Pons (tissue), 1 donor: ENCODE data around the gene IL27RA.

Experiments used
- DNase-seq: peaks from one replicate; pipeline ENCODE4 v3.0.0-alpha.2; 2016; ENCODE audit warnings: low spot score

Gene IL27RA

GRCh38 chr19:14059652-14060155 is 28.1 kb downstream of the IL27RA start:
- DNase-seq, result no peak

- DNase-seq, result no peak
These were observed 29.7 kb downstream of the IL27RA start for GRCh38 chr19:14061081-14061749.

- no peak for DNase-seq
These were observed 30.4 kb downstream of the IL27RA start, which contains the start of gene PALM3 for GRCh38 chr19:14061751-14062557. Gene PALM3, minus strand, starts transcription at chr19:14062076. Its CDS starts 96 bp downstream, at chr19:14061980.

- DNase-seq, result no peak
These were observed 30.9 kb downstream of the IL27RA start for GRCh38 chr19:14062558-14062855.

GRCh38 chr19:14063105-14063504 is 31.5 kb downstream of the IL27RA start:
- no peak for DNase-seq

- no peak for DNase-seq
These were observed 34.6 kb downstream of the IL27RA start for GRCh38 chr19:14066134-14066533.

- no peak for DNase-seq
These were observed 38.9 kb downstream of the IL27RA start for GRCh38 chr19:14070268-14071050.

GRCh38 chr19:14072535-14073260 is 41.1 kb downstream of the IL27RA start, which contains the start of gene MISP3:
Gene MISP3, plus strand, starts transcription at chr19:14072786. Its CDS starts 524 bp downstream, at chr19:14073310.
- DNase-seq, result no peak

- peak; percentile 36 for DNase-seq
These were observed 41.8 kb downstream of the IL27RA start for GRCh38 chr19:14073261-14073924.

- peak; percentile 41 for DNase-seq
These were observed 42.6 kb downstream of the IL27RA start for GRCh38 chr19:14073925-14074838.

GRCh38 chr19:14078411-14078810 is 46.8 kb downstream of the IL27RA start:
- DNase-seq, result peak; percentile 52

- peak; percentile 100 for DNase-seq
These were observed 49.6 kb downstream of the IL27RA start for GRCh38 chr19:14080887-14081796.

GRCh38 chr19:14081797-14082674 is 50.5 kb downstream of the IL27RA start:
- DNase-seq, result no peak

GRCh38 chr19:14082675-14082960 is 51.1 kb downstream of the IL27RA start:
- no peak for DNase-seq

GRCh38 chr19:14085309-14085995 is 53.9 kb downstream of the IL27RA start, which contains the start of gene C19orf67:
Gene C19orf67, minus strand, starts transcription at chr19:14085783. Its CDS starts 156 bp downstream, at chr19:14085627.
- no peak for DNase-seq

- no peak for DNase-seq
These were observed 54.5 kb downstream of the IL27RA start for GRCh38 chr19:14086098-14086497.

- no peak for DNase-seq
These were observed 57.3 kb downstream of the IL27RA start for GRCh38 chr19:14088634-14089411.
